Skeletal muscle satellite cell (primary cell): ENCODE results near the gene TRPM6.
"Not testable (repeated sequence)": the region's sequence is repeated elsewhere in the genome, so short reads cannot be mapped to it uniquely, and the experiment has no call there.

Source experiments
- H3K27me3 ChIP-seq: 2 replicates; pipeline ENCODE4 v1.7.0; 2013; ENCODE audit warnings: low read length; ENCODE audit not compliant: control insufficient read depth, insufficient read depth
- H3K36me3 ChIP-seq: 2 replicates; pipeline ENCODE4 v1.7.0; 2013; ENCODE audit warnings: mild to moderate bottlenecking, control low read depth, low read length; ENCODE audit not compliant: insufficient read depth
- H3K4me1 ChIP-seq: 2 replicates; pipeline ENCODE4 v1.7.0; 2013; ENCODE audit warnings: low read length; ENCODE audit not compliant: control insufficient read depth, insufficient read depth
- H3K4me2 ChIP-seq: 2 replicates; pipeline ENCODE4 v1.7.0; 2013; ENCODE audit warnings: mild to moderate bottlenecking, low read length
- H3K4me3 ChIP-seq: 2 replicates; pipeline ENCODE4 v1.7.0; 2013; ENCODE audit warnings: low read length
- H3K9ac ChIP-seq: 2 replicates; pipeline ENCODE4 v1.7.0; 2013; ENCODE audit warnings: mild to moderate bottlenecking, low read depth, low read length, moderate library complexity
- H3K9me3 ChIP-seq: replicated peaks from 2 replicates; pipeline ENCODE4 v1.7.0; 2013; ENCODE audit warnings: mild to moderate bottlenecking, control low read depth, low read length

TRPM6 gene

GRCh38 chr9:74875656-74876055 is 12.1 kb downstream of the TRPM6 start:
- no peak overlapping the region for H3K4me2 ChIP-seq
- no peak overlapping the region for H3K4me3 ChIP-seq
- no peaks in the 10 kb centered on the region for H3K9me3 ChIP-seq
- peaks cover 5% of the 10 kb centered on the region for H3K27me3 ChIP-seq
- no peaks in the 10 kb centered on the region for H3K36me3 ChIP-seq
- no peaks in the 10 kb centered on the region for H3K4me1 ChIP-seq
- no peak overlapping the region for H3K9ac ChIP-seq

GRCh38 chr9:74874220-74874619 is 13.5 kb downstream of the TRPM6 start:
- no peaks in the 10 kb centered on the region for H3K9me3 ChIP-seq
- H3K36me3 ChIP-seq: no peaks in the 10 kb centered on the region
- no peak overlapping the region for H3K4me3 ChIP-seq
- H3K27me3 ChIP-seq: peaks cover 13% of the 10 kb centered on the region
- no peak overlapping the region for H3K9ac ChIP-seq
- H3K4me1 ChIP-seq: no peaks in the 10 kb centered on the region
- no peak overlapping the region for H3K4me2 ChIP-seq

GRCh38 chr9:74872619-74873233 is 15.0 kb downstream of the TRPM6 start:
- Histone ChIP-seq H3K36me3 (no peaks in the 10 kb centered on the region), H3K9me3 (no peaks in the 10 kb centered on the region), H3K9ac (no peak overlapping the region), H3K27me3 (peaks cover 13% of the 10 kb centered on the region), H3K4me1 (no peaks in the 10 kb centered on the region), H3K4me2 (no peak overlapping the region), H3K4me3 (no peak overlapping the region)

- Histone ChIP-seq H3K9me3 (no peaks in the 10 kb centered on the region), H3K9ac (no peak overlapping the region), H3K27me3 (peaks cover 9% of the 10 kb centered on the region), H3K4me2 (no peak overlapping the region), H3K4me3 (no peak overlapping the region), H3K36me3 (no peaks in the 10 kb centered on the region), H3K4me1 (no peaks in the 10 kb centered on the region)
These were observed 20.2 kb downstream of the TRPM6 start for GRCh38 chr9:74867483-74867882.

- Histone ChIP-seq H3K36me3 (no peaks in the 10 kb centered on the region), H3K27me3 (peaks cover 6% of the 10 kb centered on the region), H3K4me3 (no peak overlapping the region), H3K9ac (no peak overlapping the region), H3K9me3 (no peaks in the 10 kb centered on the region), H3K4me2 (no peak overlapping the region), H3K4me1 (no peaks in the 10 kb centered on the region)
These were observed 22.5 kb downstream of the TRPM6 start for GRCh38 chr9:74865177-74865576.

GRCh38 chr9:74861773-74862474 is 25.8 kb downstream of the TRPM6 start:
- Histone ChIP-seq H3K27me3 (no peaks in the 10 kb centered on the region), H3K36me3 (no peaks in the 10 kb centered on the region), H3K9ac (no peak overlapping the region), H3K4me1 (no peaks in the 10 kb centered on the region), H3K9me3 (no peaks in the 10 kb centered on the region), H3K4me2 (no peak overlapping the region), H3K4me3 (no peak overlapping the region)

GRCh38 chr9:74861071-74861470 is 26.6 kb downstream of the TRPM6 start:
- H3K4me2 ChIP-seq: no peak overlapping the region
- H3K9ac ChIP-seq: no peak overlapping the region
- no peaks in the 10 kb centered on the region for H3K9me3 ChIP-seq
- no peaks in the 10 kb centered on the region for H3K27me3 ChIP-seq
- no peak overlapping the region for H3K4me3 ChIP-seq
- H3K36me3 ChIP-seq: no peaks in the 10 kb centered on the region
- H3K4me1 ChIP-seq: no peaks in the 10 kb centered on the region

GRCh38 chr9:74860247-74860646 is 27.5 kb downstream of the TRPM6 start:
- H3K4me3 ChIP-seq, H3K36me3 ChIP-seq, H3K4me1 ChIP-seq: not testable (repeated sequence)

GRCh38 chr9:74859786-74860185 is 27.9 kb downstream of the TRPM6 start:
- H3K9ac ChIP-seq: no peak overlapping the region
- H3K4me2 ChIP-seq: no peak overlapping the region
- H3K27me3 ChIP-seq: no peaks in the 10 kb centered on the region
- H3K4me3 ChIP-seq: no peak overlapping the region
- no peaks in the 10 kb centered on the region for H3K9me3 ChIP-seq
- H3K4me1 ChIP-seq: no peaks in the 10 kb centered on the region
- no peaks in the 10 kb centered on the region for H3K36me3 ChIP-seq

More at GRCh38 chr9:74860247-74860646, 27.5 kb downstream of the TRPM6 start:
- not testable (repeated sequence) for H3K27me3 ChIP-seq, H3K9me3 ChIP-seq, H3K4me2 ChIP-seq, H3K9ac ChIP-seq

GRCh38 chr9:74858751-74859414 is 28.8 kb downstream of the TRPM6 start:
- no peaks in the 10 kb centered on the region for H3K36me3 ChIP-seq

GRCh38 chr9:74856989-74857388 is 30.7 kb downstream of the TRPM6 start:
- Histone ChIP-seq H3K9ac (no peak overlapping the region), H3K36me3 (no peaks in the 10 kb centered on the region), H3K4me1 (no peaks in the 10 kb centered on the region), H3K4me3 (no peak overlapping the region), H3K9me3 (no peaks in the 10 kb centered on the region), H3K27me3 (no peaks in the 10 kb centered on the region), H3K4me2 (no peak overlapping the region)

More at GRCh38 chr9:74858751-74859414, 28.8 kb downstream of the TRPM6 start:
- H3K4me2 ChIP-seq: no peak overlapping the region
- no peak overlapping the region for H3K4me3 ChIP-seq
- H3K4me1 ChIP-seq: no peaks in the 10 kb centered on the region
- H3K27me3 ChIP-seq: no peaks in the 10 kb centered on the region
- no peaks in the 10 kb centered on the region for H3K9me3 ChIP-seq
- H3K9ac ChIP-seq: no peak overlapping the region
